Testis (tissue), 2 donors: ENCODE results near the gene CHRNE.

Experiments used
- CTCF ChIP-seq, 3 experiments: fragments of 450-650 bp in 2 of 3; fragments of 200-600 bp in 1 of 3; sonication (generic) in 1 of 3; IDR thresholded peaks; one replicate each; pipeline ENCODE4 v1.5.1; 2016 to 2019; ENCODE audit warnings: antibody characterized with exemption in 3 of 3, mild to moderate bottlenecking in 2 of 3, moderate library complexity in 1 of 3
- POLR2A ChIP-seq: fragments of 450-650 bp; IDR thresholded peaks from one replicate; pipeline ENCODE4 v1.6.1; 2017; ENCODE audit warnings: antibody characterized with exemption, mild to moderate bottlenecking, moderate library complexity

GRCh38 chr17:4860651-4861050 lies 42.2 kb downstream of the CHRNE start:
- no peak for TF ChIP-seq CTCF (IDR thresholded peaks at IDR 0.05)
- TF ChIP-seq POLR2A = no peak
